Cerebellar cortex (tissue), 1 donor: ENCODE measurements around the gene QRICH2.
"Not testable (repeated sequence)": the region's sequence is repeated elsewhere in the genome, so short reads cannot be mapped to it uniquely, and the experiment has no call there.

Source experiments
- DNase-seq: peaks from one replicate; pipeline ENCODE4 v3.0.0-alpha.2; 2015; ENCODE audit warnings: low spot score

Gene QRICH2

DNA sequence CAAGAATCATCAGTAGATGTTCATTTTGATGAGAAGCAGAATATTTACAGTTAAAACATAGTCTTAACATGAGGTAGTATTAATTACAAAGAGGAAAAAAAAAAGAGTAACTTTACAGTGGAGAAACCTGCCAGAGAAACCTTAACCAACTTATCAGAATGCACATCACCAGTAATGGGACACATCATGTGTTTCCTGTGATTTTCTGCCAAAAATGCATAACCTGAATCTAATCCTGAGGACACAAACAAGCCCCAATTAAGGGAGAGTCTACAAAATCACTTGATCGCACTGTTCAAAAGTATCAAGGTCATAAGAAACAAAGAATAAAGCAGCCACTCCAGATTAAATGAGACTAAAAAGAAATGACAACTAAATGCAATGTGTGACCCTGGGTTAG, 18.2 kb upstream of the QRICH2 start:
- DNase-seq, result no peak

DNA sequence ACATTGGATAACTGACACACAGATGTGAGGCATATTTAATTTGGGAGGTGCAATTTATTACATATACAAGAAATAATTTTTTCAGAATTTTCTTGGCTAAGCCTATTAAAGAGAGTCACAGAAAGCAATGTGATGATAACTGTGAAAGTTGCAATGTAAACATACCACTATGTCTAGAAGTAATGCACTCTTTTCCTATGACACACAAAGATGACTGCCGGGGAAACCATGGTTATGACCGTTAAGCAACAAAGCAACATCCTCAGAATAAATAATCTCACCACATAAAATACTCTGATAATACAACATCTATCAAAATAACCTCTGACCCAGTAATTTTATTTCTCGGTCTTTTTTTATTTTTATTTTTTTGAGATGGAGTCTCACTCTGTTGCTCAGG, 10.5 kb upstream of the QRICH2 start:
- no peak for DNase-seq

DNA sequence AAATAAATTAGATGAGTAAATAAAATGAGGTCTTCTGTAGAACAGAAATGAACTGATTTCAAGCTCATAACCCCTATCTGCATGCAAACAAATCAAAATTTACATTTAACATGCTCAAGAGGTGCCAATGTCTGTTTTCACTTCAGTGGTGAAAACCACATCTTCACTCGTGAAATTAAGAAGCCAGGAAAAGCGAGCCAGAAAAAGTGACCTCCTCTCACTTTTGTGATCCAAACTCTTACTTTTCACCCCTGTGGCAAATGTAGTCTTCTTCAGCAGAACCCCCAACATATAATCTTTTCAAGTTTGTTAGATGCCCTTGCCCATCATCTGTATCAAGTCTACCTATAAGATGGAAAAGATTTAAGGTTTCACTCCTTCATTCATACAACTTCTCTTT, 9.5 kb upstream of the QRICH2 start:
- DNase-seq, result no peak

DNA sequence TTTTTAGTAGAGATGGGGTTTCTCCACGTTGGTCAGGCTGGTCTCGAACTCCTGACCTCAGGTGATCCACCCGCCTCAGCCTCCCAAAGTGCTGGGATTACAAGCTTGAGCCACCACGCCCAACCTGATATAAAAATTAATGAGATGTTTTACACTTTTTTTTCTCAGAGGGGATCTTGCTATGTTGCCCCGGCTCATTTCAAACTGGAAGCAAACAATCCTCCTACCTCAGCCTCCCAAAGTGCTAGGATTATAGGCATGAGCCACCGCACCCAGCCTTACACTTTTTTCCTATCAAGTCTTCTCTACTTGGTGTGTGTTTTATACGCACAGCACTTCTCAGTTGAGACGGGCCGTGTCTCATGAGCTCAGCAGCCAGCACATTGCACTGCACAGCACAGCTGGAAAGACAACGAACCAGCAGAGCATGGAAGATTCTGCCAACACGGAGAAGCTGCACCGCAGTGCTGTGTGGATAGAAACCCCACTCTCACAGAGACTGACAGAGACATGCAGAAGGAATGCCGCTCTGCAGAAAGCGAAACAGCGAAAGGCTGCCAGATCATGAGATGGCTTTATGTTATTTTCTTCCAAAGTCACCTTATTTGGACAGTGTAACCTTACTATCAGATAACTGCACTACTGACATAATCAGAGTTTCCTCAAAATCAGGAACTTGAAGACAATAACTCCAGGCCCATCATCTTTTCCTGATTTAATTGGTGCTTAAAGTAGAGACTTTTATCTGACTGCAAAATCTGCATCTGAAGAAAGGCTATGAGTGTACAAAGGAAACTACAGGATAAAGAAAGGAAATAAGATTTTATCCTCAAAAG, 6.5 kb upstream of the QRICH2 start:
- no peak for DNase-seq

DNA sequence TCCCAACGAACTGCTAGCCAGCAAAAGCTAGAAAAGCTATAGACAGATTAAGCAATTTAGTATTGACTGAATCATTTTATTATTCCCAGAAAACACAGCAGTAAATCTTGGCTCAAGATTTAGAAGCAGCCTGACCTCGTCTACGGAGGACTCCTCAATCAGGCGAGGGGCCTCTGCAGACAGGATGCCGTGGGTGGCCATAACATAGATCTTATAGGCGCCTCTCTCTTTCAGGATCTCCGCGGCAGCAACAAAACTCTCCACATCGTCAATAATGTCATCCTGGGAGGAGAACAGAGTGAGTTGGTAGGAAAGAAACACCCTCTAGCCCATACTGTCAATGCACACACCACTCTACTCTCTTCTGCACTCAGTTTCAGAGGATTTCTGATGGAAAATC, 4.7 kb upstream of the QRICH2 start:
- no peak for DNase-seq

DNA sequence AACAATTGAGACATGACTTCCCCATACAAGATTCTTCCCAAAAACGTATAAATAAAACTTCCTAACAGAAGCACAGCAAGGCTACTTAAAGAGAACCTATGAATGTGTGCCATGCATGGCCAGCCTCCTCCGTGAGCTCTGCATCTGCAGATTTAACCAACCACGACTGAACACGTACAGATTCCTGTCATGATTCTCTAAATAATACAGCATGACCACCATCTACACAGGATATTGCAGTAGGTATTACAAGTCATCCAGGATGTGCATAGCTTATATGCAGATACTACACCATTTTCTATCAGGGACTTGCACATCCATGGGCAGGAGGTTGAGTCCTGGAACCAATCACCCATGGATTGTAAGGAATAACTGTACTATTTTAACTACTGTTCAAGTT, 1.4 kb upstream of the QRICH2 start:
- DNase-seq, result no peak

DNA sequence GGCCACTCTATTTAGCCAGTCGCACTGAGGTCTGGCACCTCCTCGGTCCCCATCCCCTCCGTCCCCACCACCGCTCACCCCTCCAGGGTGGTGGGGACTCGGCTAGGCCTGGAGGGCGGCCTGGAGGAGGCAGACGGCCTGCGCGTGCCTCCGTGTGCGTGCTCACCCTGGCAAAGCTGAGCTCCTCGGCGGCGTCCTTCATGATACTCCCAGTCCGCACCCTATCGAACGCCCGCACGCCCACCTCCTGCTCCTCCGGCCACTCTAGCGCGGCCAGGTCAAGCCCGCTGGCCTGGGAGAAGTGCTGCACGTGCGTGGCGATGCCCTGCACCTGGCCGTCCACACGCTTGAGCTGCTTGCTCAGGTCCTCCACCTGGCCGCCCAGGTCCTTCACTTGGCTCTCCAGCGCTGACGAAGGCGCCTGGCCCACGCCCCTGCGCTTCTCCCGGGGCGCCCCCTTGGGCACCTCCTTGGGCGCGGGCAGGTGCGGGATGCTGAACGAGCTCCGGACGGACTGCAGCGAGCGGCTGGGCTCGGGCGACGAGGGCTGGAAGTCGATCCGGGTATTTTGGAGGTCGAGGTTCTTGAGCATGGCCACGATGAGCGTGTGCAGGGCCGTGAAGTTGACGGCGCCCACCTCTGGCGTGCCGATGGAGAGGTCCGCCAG, 644 bp downstream of the QRICH2 start:
- no peak for DNase-seq

DNA sequence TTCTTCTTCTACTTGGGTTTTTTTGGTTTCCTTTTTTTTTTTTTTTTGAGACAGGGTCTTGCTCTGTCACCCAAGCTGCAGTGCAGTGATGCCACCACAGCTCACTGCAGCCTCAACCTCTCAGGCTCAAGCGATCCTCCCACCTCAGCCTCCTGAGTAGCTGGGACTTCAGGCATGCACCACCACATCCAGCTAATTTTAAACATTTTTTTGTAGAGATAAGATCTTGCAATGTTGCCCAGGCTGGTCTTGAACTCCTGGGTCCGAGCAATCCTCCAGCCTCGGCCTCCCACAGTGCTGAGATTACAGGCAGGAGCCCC, 3.0 kb downstream of the QRICH2 start:
- DNase-seq, result not testable (repeated sequence)

DNA sequence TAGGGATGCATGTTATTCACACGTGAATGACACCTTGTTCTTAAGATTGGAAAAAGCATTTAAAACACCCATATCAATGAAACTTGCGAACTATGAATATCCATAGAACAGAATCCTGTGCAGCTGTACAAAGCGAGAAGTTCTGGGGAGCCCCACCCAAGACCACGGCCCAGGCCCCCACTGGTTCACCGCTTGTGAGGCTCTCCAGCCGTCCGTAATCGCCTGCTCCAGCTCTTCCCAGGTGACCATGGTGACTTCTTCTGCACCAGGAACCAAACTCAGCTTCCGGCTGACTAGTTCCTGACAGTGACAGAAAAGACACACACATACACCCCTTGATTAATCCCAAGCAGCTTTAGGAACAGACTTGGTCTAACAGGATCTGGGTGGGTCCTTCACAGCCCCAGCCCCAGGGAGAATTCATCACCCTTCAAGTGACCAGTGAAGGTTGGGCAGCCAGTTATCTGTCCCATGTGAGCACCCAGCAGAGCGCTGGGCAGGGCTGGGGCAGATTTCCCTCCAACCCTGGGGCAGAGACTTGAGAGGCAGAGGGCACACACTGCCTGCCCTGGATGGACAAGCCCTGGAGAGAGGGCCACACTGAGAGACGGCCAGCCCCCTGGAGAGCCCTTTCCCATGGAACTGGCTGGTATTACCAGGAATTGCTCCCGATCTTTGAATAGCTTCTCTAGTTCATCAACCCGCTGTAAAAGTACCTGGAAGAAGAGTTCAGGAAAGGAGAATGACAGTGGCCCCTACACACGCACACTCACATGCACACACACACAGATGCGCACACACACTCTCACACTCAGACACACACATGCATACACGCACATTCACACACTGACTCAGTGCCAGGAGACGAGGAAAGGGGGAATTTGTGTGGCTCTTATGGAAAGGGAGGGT, 3.6 kb downstream of the QRICH2 start:
- no peak for DNase-seq

DNA sequence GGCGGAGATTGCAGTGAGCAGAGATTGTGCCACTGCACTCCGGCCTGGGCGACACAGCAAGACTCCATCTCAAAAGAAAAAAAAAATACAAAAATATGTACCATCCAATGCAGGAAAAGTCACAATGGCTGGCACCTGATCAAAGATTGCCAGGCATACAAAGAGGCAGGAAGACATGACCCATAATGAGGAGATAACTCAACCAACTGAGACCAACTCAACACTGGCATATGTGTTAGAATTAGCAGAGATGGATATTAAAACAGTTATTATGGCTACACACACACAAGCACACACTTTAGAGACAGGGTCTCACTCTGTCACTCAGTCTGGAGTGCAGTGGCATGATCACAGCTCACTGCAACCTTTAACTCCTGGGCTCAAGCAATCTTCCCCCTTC, 10.6 kb downstream of the QRICH2 start:
- DNase-seq, result no peak

DNA sequence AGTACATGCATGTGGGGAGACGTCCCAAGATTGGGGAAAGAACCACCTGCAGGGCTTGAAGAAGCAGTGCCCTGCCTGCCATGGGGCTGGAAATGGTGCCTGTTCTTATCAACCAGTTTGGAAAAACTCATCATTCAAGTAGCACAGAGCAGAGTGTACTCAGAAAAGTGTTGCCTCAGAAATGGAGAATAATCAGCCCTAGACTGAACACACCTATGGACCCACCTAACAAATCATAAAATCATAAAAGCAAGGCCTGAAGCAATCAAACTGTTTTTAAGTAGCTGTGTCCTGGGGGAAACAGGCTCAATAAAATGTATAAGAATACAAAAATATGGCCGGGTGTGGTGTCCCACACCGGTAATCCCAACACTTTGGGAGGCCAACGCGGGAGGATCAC, 11.2 kb downstream of the QRICH2 start:
- DNase-seq, result no peak

DNA sequence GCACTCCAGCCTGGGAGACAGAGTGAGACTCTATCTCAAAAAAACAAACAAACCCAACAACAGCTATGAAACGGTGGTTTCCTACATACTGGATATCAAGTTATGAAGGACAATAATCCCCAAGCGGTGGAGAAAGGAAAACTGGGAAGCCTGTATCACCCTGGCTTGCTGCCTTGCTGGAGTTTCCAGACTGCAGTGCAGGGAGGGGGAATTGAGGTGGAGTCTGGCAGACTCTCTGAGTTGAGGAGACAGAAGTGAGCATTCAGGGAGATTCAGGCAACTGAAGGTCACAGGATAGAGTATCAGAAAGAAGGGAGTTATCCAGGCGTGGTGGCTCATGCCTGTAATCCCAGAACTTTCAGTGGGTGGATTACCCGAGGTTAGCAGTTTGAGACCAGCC, 11.9 kb downstream of the QRICH2 start:
- no peak for DNase-seq

DNA sequence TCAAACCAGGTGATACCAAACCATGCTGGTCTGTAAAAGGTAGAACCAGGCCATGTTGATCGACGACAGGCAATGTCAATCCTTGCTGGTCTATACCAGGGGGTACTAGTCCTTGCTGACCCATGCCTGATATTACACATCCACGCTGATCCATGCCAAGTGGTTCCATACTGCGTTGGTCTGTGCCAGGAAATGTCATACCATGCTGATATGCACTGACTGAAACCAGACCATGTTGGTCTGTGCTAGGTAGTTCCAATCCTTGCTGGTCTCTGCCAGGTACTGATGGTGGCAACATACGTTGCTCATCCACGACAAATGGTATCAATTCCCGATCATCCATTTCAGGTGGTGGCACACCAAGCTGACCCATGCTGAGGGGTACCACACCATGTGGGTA, 15.0 kb downstream of the QRICH2 start:
- peak; percentile 28 for DNase-seq

DNA sequence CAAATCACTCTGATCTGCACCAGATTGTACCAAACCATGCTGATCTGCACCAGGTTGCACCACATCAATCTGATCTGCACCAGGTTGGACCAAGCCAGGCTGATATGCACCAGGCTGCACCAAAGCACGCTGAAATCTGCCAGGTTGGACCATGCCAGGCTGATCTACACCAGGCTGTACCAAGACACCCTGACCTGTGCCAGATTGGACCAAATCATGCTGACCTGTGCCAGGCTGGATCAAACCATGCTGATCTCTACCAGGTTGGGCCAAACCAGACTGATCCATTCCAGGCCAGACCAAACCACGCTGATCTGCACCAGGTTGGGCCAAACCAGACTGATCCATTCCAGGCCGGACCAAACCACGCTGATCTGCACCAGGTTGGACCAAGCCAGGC, 15.5 kb downstream of the QRICH2 start:
- peak; percentile 27 for DNase-seq

DNA sequence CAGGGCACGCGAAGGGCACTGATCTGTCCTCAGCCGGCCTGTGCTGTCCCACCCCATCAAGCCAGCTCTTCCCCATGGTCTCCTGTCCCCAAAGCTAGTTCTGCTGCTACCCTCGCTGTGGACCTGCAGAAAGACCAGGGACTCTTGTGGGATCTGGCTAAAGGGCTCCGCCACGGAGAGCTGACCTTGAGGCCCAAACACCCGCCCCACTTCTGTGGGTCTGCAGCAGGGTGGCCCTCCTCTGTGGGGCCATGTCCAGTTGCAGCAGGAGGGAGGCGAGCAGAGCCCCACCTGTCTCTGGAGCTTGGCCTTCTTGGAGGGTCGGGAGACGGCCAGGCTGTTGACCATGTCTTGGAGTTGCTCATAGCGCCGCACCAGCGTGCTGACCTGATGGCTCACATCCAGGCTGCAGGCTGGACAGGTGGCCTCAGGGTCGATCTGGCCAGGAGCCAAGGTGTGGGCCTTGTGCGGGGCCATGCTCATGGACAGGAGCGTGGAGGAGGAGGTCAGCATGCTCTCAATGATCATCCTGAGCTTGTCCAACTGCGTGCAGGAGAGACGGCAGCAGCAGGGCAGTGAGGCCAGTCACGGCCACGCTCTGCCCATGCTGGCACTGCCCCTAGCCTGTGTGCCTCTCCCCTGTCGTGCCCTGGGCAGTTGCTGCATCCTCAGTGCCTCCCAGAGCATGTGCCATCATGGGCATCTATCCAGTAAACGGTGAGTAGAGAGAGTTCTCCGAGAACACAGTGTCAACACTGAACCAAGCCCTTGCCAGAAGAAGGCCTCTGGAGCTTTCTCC, 26.3 kb downstream of the QRICH2 start:
- peak; percentile 78 for DNase-seq

DNA sequence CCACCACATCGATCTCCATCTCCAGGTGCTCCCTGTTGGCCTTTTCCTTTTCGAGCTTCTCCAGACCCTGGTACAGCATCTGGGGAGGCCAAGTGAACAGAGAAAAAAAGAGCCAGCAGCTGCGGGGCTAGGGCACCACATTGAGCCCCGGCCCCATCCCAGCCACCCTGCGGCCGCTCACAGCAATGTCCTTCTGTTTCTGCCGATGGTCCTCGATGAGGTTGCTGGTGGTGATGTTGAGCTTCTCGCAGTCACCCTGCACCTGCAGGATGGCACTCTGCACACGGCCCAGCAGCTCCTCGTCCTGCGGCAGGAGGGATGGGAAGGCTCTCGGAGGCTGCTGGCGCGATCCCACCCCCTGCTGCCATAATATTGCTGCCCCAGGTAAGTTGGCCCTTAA, 27.4 kb downstream of the QRICH2 start:
- no peak for DNase-seq

DNA sequence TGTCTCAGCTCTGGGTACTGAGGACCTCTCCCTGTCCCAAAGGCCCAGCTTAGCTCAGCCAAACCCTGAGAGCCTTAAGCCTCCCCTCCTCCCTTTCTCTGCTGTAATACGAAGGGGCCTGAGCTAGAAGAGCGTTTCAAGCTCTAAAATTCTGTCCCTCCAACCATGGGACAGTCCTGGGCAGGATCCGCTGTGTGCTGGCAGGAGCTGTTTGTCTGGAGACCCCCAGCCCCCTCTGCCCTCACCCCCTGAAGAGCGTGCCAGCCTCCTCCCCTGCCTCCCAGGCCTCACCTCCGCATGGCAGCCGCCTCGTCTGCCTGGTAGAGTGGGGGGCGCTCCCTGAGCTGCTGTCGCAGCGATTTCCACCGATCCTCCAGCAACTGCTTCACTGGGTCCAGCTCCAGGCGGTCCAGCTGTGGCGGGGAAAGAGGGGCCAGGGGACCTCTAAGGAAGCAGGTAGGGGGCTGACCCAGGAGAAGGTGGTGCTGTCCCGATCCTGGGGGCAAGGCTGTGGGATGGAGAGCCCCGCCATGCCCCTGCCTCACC, 28.3 kb downstream of the QRICH2 start:
- no peak for DNase-seq

DNA sequence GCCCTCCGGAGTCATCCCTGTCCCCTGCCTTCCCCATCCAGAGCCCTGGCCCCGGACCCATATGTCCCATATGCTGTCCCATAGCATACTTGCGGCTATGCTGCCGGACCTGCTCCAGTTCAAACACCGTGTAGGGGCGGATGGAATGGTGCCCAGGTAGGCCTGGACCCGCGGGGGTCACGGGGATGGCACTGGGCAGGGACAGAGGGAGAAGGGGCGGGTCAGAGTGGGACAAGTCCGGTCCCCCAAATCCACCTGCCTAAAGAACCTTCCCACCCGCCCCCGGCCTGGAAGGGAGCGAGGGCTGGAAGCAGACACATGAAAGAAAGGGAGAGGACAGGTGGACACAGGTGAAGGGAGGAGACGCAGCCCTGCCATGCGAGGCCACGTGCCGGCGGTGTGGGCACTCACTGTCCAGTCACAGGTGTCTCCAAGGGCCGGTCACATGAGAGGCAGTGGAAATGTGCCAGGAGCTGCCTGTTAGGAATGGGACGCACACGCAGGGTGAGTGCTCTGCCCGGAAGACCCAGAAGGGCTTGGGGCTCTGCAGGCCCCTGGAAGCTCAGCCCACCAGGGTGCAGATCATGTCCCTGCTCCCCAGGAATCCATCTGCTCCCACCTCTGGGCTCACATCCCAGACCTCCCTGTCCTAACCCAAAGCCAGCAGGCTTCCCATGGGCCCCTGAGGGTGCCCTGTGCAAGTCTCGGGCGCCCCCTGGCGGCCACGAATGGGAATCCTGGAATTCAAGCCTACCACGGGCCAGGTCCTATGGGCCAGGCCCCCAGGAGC, 28.9 kb downstream of the QRICH2 start:
- peak; percentile 83 for DNase-seq

DNA sequence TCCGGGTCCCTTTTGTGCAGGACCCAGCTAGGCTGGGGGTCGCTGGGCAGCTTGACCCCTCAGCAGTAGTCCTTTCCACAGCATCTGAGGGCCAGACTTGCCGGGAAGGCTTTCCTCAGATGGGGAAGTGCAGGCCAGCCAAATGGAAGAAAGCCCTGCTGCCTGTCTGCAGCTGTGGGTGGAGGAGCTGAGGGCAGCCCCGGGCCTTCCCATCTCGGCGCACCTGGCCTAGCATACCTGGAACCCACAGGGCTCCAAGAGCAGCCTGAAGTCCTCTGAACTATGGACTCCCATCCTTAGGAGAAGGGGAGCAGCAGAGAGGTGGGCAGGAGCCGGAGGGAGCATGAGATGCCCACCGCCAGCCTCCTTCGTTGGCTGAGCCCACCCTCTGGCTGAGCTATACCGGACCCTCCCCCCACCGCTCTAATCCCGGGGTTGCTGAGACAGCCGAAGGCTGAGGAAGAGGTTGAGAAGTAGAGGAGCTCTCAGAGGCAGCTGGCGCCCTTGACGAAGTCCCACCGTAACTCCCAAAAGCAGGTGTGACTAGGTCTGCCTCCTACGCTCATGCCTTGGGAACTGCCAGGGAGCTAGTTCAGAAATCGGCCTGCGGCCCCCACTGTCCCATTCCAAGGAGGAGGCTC, 29.7 kb downstream of the QRICH2 start:
- no peak for DNase-seq
